WI38 (cell line): ENCODE results near the gene BICC1.
"Not testable (repeated sequence)": the region's sequence is repeated elsewhere in the genome, so short reads cannot be mapped to it uniquely, and the experiment has no call there.

ENCODE experiments used
- H3K4me3 ChIP-seq: 2 replicates; pipeline ENCODE4 v1.5.1; 2011; ENCODE audit warnings: low read depth, mild to moderate bottlenecking, control low read depth, low read length
- TF ChIP-seq, protein P1 (sequence below): IDR thresholded peaks from 2 replicates; pipeline ENCODE4 v1.5.1; 2012; ENCODE audit warnings: low read depth, mild to moderate bottlenecking, control low read depth, low read length

Gene BICC1

DNA sequence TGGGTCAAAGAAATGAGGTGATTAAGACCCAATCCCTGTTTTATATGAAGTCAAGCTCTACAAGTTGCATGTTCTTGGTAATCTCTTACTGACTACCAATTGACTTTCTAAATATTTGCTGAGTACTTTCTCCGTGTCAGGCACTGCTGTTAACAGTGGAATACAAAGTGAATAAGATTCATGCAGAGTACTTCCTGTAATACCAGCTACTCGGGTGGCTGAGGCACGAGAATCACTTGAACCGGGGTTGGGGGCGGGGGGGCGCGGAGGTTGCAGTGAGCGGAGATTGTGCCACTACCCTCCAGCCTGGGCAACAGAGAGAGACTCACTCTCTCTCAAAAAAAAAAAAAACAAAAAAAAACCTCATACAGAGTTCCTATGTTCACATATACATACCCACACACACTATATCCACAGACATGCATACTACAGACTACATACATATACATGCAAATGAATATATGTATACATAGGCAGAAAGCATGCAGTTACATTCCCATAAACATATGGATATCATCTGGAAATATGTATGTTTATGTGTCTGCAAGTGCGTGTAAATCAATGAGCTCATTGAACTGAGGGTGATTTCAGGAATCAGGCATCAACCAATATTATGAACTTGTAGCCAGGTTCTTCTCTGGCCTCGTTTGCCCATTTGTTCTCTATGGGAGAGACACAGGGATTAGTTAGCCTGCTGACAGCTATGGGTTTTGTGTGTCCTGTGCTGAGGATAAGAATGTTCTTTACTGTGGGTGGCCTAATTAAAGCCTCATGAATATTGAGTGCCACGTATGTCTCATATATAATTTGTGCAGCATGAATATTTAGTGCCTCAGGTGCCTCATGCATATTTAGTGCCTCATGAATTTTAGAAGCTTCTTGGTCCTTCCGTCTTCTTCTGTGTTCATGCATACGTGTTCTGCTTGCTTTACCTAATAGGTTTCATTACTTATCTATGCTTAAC lies 73.9 kb downstream of the BICC1 start:
- H3K4me3 ChIP-seq, result no peak overlapping the region
- TF ChIP-seq, protein P1, sequence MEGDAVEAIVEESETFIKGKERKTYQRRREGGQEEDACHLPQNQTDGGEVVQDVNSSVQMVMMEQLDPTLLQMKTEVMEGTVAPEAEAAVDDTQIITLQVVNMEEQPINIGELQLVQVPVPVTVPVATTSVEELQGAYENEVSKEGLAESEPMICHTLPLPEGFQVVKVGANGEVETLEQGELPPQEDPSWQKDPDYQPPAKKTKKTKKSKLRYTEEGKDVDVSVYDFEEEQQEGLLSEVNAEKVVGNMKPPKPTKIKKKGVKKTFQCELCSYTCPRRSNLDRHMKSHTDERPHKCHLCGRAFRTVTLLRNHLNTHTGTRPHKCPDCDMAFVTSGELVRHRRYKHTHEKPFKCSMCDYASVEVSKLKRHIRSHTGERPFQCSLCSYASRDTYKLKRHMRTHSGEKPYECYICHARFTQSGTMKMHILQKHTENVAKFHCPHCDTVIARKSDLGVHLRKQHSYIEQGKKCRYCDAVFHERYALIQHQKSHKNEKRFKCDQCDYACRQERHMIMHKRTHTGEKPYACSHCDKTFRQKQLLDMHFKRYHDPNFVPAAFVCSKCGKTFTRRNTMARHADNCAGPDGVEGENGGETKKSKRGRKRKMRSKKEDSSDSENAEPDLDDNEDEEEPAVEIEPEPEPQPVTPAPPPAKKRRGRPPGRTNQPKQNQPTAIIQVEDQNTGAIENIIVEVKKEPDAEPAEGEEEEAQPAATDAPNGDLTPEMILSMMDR, result no peak

DNA sequence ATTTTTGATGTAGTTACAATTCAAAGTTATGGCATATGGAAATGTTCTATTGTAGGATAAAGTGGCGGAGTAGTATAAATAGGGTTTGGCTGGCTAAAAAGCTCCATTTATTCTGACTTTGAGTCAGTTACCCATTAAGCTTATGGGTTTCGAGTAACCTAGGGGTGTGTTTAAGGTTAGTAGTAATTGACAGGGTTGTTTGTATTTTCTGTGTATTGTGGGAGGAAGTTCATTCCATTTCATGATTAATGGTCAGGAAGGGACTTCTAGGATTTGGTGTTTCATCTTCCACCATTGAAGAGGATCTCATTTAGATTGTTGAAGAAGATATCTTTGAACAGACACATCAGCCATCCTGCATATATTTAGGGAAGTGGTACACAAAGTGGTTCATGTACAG lies 75.0 kb downstream of the BICC1 start:
- no peak overlapping the region for H3K4me3 ChIP-seq
- TF ChIP-seq, protein P1, result no peak

DNA sequence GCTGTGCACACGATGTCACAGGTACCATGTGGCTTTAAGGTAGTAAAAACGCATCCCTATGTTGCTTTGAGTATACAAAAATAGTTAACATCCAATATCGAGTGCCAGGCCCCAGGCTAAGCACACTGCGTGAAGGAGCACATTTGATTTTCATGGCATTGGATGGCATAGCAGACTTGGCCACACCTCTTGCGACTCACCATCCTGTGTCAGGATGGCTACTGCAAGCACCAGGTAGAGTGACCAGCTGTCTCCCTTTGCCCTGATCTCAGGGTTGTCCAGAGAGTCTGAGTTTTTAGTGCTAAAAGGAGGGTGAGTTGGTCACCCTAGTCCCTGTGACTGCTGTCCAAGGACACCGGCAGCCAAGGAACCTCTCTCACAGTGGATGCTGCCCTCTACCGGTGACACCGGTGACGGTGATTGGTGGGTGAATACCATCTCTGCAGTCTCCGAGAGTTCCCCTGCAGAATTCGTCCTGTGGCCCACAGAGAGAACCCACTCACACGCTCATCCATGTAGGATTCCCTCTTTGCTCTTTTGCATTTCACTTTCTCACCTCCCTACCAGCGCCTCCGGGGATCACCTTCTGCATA lies 76.1 kb downstream of the BICC1 start:
- TF ChIP-seq, protein P1, result no peak
- no peak overlapping the region for H3K4me3 ChIP-seq

DNA sequence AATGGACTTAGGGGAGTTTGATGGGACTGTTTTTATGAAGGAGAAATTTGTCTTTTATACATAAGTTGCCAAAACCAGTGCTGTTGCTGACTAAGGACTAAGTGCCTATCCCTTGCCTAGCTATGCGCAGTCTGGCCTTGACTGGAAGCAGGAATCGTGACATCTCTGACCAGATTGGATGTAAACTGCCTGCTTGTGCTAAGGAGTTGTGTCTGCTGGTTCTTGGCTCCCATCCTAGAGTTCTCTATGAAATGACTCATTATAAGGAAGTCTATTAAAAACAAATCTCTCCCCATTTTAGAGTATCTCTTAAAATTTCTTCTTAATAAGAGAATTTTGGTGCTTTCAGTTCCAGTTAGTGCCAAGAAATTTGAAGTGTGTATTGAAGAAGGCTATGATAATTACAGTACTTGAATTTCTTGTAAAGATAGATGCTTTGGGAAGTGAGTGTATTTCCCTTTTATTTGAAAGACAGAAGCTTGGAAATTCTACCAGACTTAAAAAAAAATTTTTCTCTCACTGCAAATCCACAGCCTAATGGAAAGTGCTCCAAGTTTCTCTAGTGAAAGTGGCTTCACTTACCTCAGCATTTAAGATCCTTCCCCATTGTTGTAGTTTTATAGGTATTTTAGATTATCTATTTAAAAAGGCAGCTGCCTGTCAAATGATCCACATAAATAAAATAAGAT lies 77.6 kb downstream of the BICC1 start:
- TF ChIP-seq, protein P1, result no peak
- no peak overlapping the region for H3K4me3 ChIP-seq

DNA sequence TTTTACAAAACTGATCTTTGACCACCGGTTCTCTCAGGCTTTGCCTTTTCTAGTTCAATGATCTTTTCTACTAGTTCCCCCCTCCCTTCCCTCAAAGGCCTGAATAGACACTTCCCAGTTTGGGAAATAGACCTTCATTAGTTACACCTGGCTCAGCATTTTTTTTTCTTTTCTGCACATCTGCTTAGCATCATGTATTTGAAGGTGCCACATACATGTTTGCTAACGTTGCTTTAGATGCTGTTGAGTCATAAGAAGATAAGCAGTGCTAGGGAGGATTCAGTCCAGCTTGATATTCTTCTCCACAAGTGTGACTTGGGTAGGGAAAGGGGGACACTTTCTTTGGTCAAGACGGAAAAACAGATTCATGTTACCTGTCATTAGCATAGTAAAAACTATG lies 78.3 kb downstream of the BICC1 start:
- TF ChIP-seq, protein P1, result no peak
- no peak overlapping the region for H3K4me3 ChIP-seq

DNA sequence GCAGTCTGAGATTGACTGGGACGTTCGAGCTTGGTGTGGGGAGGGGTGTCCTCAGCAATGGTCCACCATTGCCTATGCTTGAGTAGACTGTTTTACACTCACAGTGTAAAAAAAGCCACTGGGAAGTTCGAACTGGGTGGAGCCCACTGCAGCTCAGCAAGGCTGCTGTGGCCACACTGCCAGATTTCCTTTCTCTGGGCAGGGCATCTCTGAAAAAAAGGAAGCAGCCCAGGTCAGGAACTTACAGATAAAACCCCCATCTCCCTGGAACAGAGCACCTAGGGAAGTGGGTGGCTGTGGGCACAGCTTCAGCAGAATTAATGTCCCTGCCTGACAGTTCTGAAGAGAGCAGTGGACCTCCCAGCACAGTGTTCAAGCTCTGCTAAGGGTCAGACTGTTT lies 80.3 kb downstream of the BICC1 start:
- TF ChIP-seq, protein P1, result no peak
- no peak overlapping the region for H3K4me3 ChIP-seq

DNA sequence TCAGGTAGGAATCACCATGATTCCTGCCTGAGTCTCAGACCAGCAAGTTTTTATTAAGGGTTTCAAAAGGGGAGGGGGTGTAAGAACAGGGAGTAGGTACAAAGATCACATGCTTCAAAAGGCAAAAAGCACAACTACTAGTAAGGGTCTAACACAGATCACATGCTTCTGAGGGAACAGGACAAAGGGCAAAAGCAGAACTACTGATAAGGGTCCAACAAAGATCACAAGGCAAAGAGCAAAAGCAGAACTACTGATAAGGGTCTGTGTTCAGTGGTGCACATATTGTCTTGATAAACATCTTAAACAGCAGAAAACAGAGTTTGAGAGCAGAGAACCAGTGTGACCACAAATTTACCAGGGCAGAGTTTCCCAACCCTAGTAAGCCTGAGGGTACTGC lies 84.5 kb downstream of the BICC1 start:
- not testable (repeated sequence) for H3K4me3 ChIP-seq
